ENCODE results near the gene EPAS1. TPM values are rescaled to one million over a fixed set of nuclear protein-coding genes. Genes with fewer than 3 reads are reported as not detected.

The EPAS1 gene
- total and polyA plus RNA-seq, 9 of the 15 experiments (the other 6 are each of a cell fraction or from before 2014, with no cell fraction given), result 0.25 to 11.2 (median 4.1) TPM

- no peaks in the 10 kb centered on the region for H3K36me3 ChIP-seq (ENCODE audit: control insufficient read depth, insufficient read depth, low read length)
- under 1% methylated on average over 10 of the region's 11 CpGs for WGBS (ENCODE audit: insufficient coverage, low coverage, missing lambda C conversion rate)
- H3K27ac ChIP-seq (ENCODE audit: extremely low read depth, low read depth, low read length), result peak overlapping the region; percentile 86
- H3K27me3 ChIP-seq (ENCODE audit: control insufficient read depth in 2 of 2, insufficient read depth in 2 of 2, low read length in 2 of 2), result no peaks in the 10 kb centered on the region
- H3K9me1 ChIP-seq (ENCODE audit: control insufficient read depth, insufficient read depth, low read length), result peaks cover 10% of the 10 kb centered on the region
- peak overlapping the region; percentile 57 to 77 for H3K9ac ChIP-seq (ENCODE audit: insufficient read depth in 1 of 2, low read depth in 2 of 2, low read length in 2 of 2)
- no peaks in the 10 kb centered on the region for H4K20me1 ChIP-seq (replicated peaks; ENCODE audit: control insufficient read depth, insufficient read depth, low read length)
- H3K9me3 ChIP-seq (replicated peaks; ENCODE audit: control insufficient read depth, insufficient read depth, low read depth, low read length), result no peaks in the 10 kb centered on the region
- peaks cover 4% of the 10 kb centered on the region; the same call in 1 of the 3 replicates for H3K79me2 ChIP-seq (ENCODE audit: control insufficient read depth, insufficient read depth, low read length)
- intact Hi-C loops (cut with micrococcal nuclease), result loop anchor here (1.0 to 10.0 kb wide), 2 partner anchors 25 to 120 kb away; no protein-coding TSS in a partner anchor
- H2AFZ ChIP-seq (ENCODE audit: low read depth, low read length), result peak overlapping the region; percentile 61
- in situ Hi-C loops (cut with MboI), result no loop called here
- H3K4me1 ChIP-seq (replicated peaks in 1 of 2; ENCODE audit: control insufficient read depth in 2 of 2, insufficient read depth in 2 of 2, low read length in 2 of 2), result peaks cover 24 to 61% of the 10 kb centered on the region in 2 experiments
- CTCF ChIA-PET (ENCODE audit: low intra/inter-chr PET ratio), result no interaction called here
- ATAC-seq (peak; percentile 89), DNase-seq (ENCODE audit: extremely low read depth in 1 of 4, low spot score in 3 of 4) (peak; percentile 75 to 92 (median 82)), FAIRE-seq (peak; percentile 93)
- H3K4me2 ChIP-seq (ENCODE audit: insufficient read depth, low read length), result peak overlapping the region; percentile 62
- no TSS peak for BruUV-seq (replicated peaks)
- no peak overlapping the region for H3K4me3 ChIP-seq
- POLR2A ChIA-PET, result interaction anchor here (1.0 to 2.6 kb wide), 6 partner anchors 10 to 42 kb away, joined by 3 to 8 read pairs (median 5); partner anchors contain the start of gene EPAS1
- no peak for TF ChIP-seq NONO (IDR thresholded peaks at IDR 0.05; ENCODE audit: low read depth in 2 of 2, low read length in 1 of 2)
- TF ChIP-seq E2F8 (IDR thresholded peaks at IDR 0.05; ENCODE audit: low read depth, partially characterized antibody), result no peak
- peak; percentile 13 to 86; a peak in 3 of 4 replicates for TF ChIP-seq RCOR1 (IDR thresholded peaks at IDR 0.05; ENCODE audit: borderline replicate concordance in 1 of 2, low read depth in 2 of 2, low read length in 2 of 2)
- TF ChIP-seq FOS (IDR thresholded peaks at IDR 0.05; ENCODE audit: extremely low read depth, insufficient read length), result peak; percentile 58
- TF ChIP-seq JUN (IDR thresholded peaks at IDR 0.05; ENCODE audit: borderline replicate concordance, low read depth, low read length), result peak; percentile 97
- no peak for TF ChIP-seq JUN (CRISPR knock-in tag; IDR thresholded peaks at IDR 0.05; ENCODE audit: borderline replicate concordance)
- no peak for TF ChIP-seq ZNF12 (CRISPR knock-in tag; IDR thresholded peaks at IDR 0.05)
- peak; percentile 75; the same call in 1 of the 2 replicates for TF ChIP-seq MTA3 (IDR thresholded peaks at IDR 0.05; ENCODE audit: borderline replicate concordance)
- TF ChIP-seq CTBP1 (IDR thresholded peaks at IDR 0.05; ENCODE audit: borderline replicate concordance), result peak; percentile 93
- no peak for TF ChIP-seq DNMT1 (IDR thresholded peaks at IDR 0.05)
- TF ChIP-seq POLR2G (IDR thresholded peaks at IDR 0.05; ENCODE audit: low read depth, low read length), result 0 out of 2 replicates have a peak, but pooled peaks have one; percentile 45
- TF ChIP-seq YY1 (IDR thresholded peaks at IDR 0.05; ENCODE audit: borderline replicate concordance in 1 of 3, control insufficient read depth in 1 of 3, extremely low read depth in 1 of 3, insufficient read depth in 3 of 3, insufficient read length in 1 of 3, insufficient replicate concordance in 2 of 3, low read depth in 1 of 3, low read length in 2 of 3), result peak in 1 of 3 experiments; percentile 6
- TF ChIP-seq SMAD4 (CRISPR knock-in tag; conservative IDR thresholded peaks at IDR 0.05), result peak; percentile 94
- peak; percentile 65; the same call in 1 of the 2 replicates for TF ChIP-seq BACH1 (tag; IDR thresholded peaks at IDR 0.05)
- TF ChIP-seq ZNF512 (tag; IDR thresholded peaks at IDR 0.05), result no peak
Observed at GRCh38 chr2:46315103-46315890, 18.1 kb downstream of the EPAS1 start.
